Psoas muscle (tissue), 8 donors: ENCODE data around the gene MYRFL. TPM values are rescaled to one million over a fixed set of nuclear protein-coding genes. Genes with fewer than 3 reads are reported as not detected.
"Not testable (repeated sequence)": the region's sequence is repeated elsewhere in the genome, so short reads cannot be mapped to it uniquely, and the experiment has no call there.

Source experiments
- ATAC-seq, 4 donors: fragments of 200-7000 bp; cut with Tn5 transposase; one replicate each; pipeline ENCODE4 v1.9.1; 2020; ENCODE audit warnings: moderate library complexity in 3 of 4, mild to moderate bottlenecking in 2 of 4
- DNase-seq, 2 donors: peaks; one replicate each; pipeline ENCODE4 v3.0.0-alpha.2; 2020
- H3K27ac ChIP-seq: fragments of 200-600 bp; one replicate; pipeline ENCODE4 v1.8.0; 2022
- H3K27me3 ChIP-seq, 3 donors: fragments of 200-600 bp in 1 of 3; one replicate each; pipeline versions ENCODE4 v1.6.1 to v1.8.0; 2013 to 2022; ENCODE audit warnings: low read length in 2 of 3, mild to moderate bottlenecking in 2 of 3, moderate library complexity in 1 of 3; ENCODE audit not compliant: insufficient read depth in 3 of 3
- H3K36me3 ChIP-seq, 2 donors: fragments of 200-600 bp in 1 of 2; one replicate each; pipeline versions ENCODE4 v1.6.1 to v1.8.0; 2013 to 2022; ENCODE audit warnings: low read depth in 1 of 2, mild to moderate bottlenecking in 1 of 2, moderate library complexity in 1 of 2; ENCODE audit not compliant: insufficient read depth in 1 of 2
- H3K4me1 ChIP-seq: fragments of 200-600 bp; one replicate; pipeline ENCODE4 v1.8.0; 2022
- H3K4me3 ChIP-seq: fragments of 200-600 bp; one replicate; pipeline ENCODE4 v1.8.0; 2022; ENCODE audit warnings: mild to moderate bottlenecking
- H3K9me3 ChIP-seq: fragments of 200-600 bp; one replicate; pipeline ENCODE4 v1.8.0; 2022
- CTCF ChIP-seq: fragments of 200-600 bp; IDR thresholded peaks from one replicate; pipeline ENCODE4 v1.8.0; 2022; ENCODE audit warnings: antibody characterized with exemption
- WGBS, 3 donors: extraction: QIAGEN DNeasy Blood & Tissue Kit; methylation state at CpG; one replicate each; pipeline versions ENCODE4 v1.1.6 to v1.1.7; 2013; 5-methylcytosine and 5-hydroxymethylcytosine counted together
- intact Hi-C, 2 donors: fragments of 100-400 bp; cut with DNase I; formaldehyde crosslinking; loops; one replicate each; pipeline versions ENCODE4 v1.11.0 to v1.14.2; 2022
- polyA plus RNA-seq, 3 donors: library from polyadenylated mRNA; stranded (reverse); fragments of 200-250 nt; gene quantifications; one replicate each; pipeline ENCODE4 v1.2.3, GENCODE V29; 2013
- total RNA-seq, 4 donors: library from RNA; stranded (reverse); fragmentation: NEBNext Ultra II Directional in 2 of 4; extraction: Animal tissue kit (Norgen Biotek cat#: 25700) in 2 of 4; gene quantifications; one replicate each; pipeline versions ENCODE4 v1.2.1 to v1.2.4, GENCODE V29; 2021 to 2023
- donor health status: healthy with polysubstance abuse.
- donor health status: DM: no; HTN: no; CAD: no; lungs with moderate emphysema.
- donor health status: Bipolar disorder and iron deficiency.
- donor health status: healthy.
- donor health status: DM: yes; HTN: yes; CAD: no.
- donor health status: DM: no; HTN: no; CAD: no.
- donor health status: DM: no; HTN: no; CAD: no.
- donor health status: DM: yes; HTN: yes; CAD: no.

Gene MYRFL
- total and polyA plus RNA-seq, 7 donors, result 0.06 to 0.18 (median 0.10) TPM; not detected in 3

- Histone ChIP-seq H3K36me3 (no peaks in the 10 kb centered on the region), H3K4me3 (no peak overlapping the region), H3K4me1 (no peaks in the 10 kb centered on the region), H3K9me3 (no peaks in the 10 kb centered on the region), H3K27me3 (no peaks in the 10 kb centered on the region), H3K27ac (no peak overlapping the region)
- WGBS, 3 donors, result 88 to 92% (median 89%) methylated on average over 2 of the region's 2 CpGs
- no peak for TF ChIP-seq CTCF
- intact Hi-C loops, result no loop called here
- DNase-seq (no peak), ATAC-seq (no peak)
Measured at GRCh38 chr12:69851976-69852375, 26.9 kb downstream of the MYRFL start.

GRCh38 chr12:69853176-69853961 is 28.3 kb downstream of the MYRFL start:
- H3K9me3 ChIP-seq, ATAC-seq, H3K4me3 ChIP-seq, H3K36me3 ChIP-seq, H3K4me1 ChIP-seq, intact Hi-C loops, H3K27ac ChIP-seq, H3K27me3 ChIP-seq: not testable (repeated sequence)
- 94 to 99% (median 97%) methylated on average over 44 to 61 of the region's 61 CpGs for WGBS, 3 donors
- peak in 1 of 2 donors; percentile 12 for DNase-seq

- ATAC-seq, result no peak
- TF ChIP-seq CTCF, result no peak
Measured at GRCh38 chr12:69866698-69867097, 41.7 kb downstream of the MYRFL start.

GRCh38 chr12:69868695-69869094 is 43.7 kb downstream of the MYRFL start:
- no peak for TF ChIP-seq CTCF
- WGBS, 3 donors, result 88 to 95% (median 93%) methylated on average over 9 of the region's 9 CpGs
- ATAC-seq, result no peak

More at GRCh38 chr12:69866698-69867097, 41.7 kb downstream of the MYRFL start:
- peaks cover 0 to 2% (median 0%) of the 10 kb centered on the region in 3 donors for H3K27me3 ChIP-seq
- DNase-seq, result no peak
- H3K9me3 ChIP-seq, result no peaks in the 10 kb centered on the region
- no peaks in the 10 kb centered on the region for H3K36me3 ChIP-seq
- no peaks in the 10 kb centered on the region for H3K4me1 ChIP-seq
- no peak overlapping the region for H3K4me3 ChIP-seq
- H3K27ac ChIP-seq, result no peak overlapping the region
- 84 to 91% (median 85%) methylated on average over 4 of the region's 4 CpGs for WGBS, 3 donors
- intact Hi-C loops, result no loop called here

GRCh38 chr12:69872804-69873203 is 47.8 kb downstream of the MYRFL start:
- H3K4me3 ChIP-seq, result no peak overlapping the region
- no peak for TF ChIP-seq CTCF
- 49 to 74% (median 57%) methylated on average over 3 of the region's 3 CpGs for WGBS, 3 donors
- no peaks in the 10 kb centered on the region for H3K36me3 ChIP-seq
- H3K4me1 ChIP-seq, result no peaks in the 10 kb centered on the region
- intact Hi-C loops, result loop anchor here in 1 of 2 donors (10.0 kb wide), 1 partner anchor 972 kb away; no protein-coding TSS in a partner anchor
- DNase-seq, result no peak
- H3K27ac ChIP-seq, result no peak overlapping the region
- H3K9me3 ChIP-seq, result no peaks in the 10 kb centered on the region
- H3K27me3 ChIP-seq, result peaks cover 0 to 2% (median 0%) of the 10 kb centered on the region in 3 donors
- ATAC-seq, result no peak

More at GRCh38 chr12:69868695-69869094, 43.7 kb downstream of the MYRFL start:
- Histone ChIP-seq H3K36me3 (no peaks in the 10 kb centered on the region), H3K9me3 (no peaks in the 10 kb centered on the region), H3K27me3 (peaks cover 0 to 2% (median 0%) of the 10 kb centered on the region in 3 donors), H3K27ac (no peak overlapping the region), H3K4me1 (no peaks in the 10 kb centered on the region), H3K4me3 (no peak overlapping the region)
- intact Hi-C loops, result no loop called here
- no peak for DNase-seq
